Astrocyte (in vitro differentiated cells and primary cell): Measurements from ENCODE around the gene CDCA4. TPM values are rescaled to one million over a fixed set of nuclear protein-coding genes. Genes with fewer than 3 reads are reported as not detected.

ENCODE experiments used
- DNase-seq: peaks from one replicate; pipeline ENCODE4 v3.0.0-alpha.2; 2010; ENCODE audit warnings: low read depth
- FAIRE-seq: peaks from 2 replicates; lab custom pipeline; 2011; peaks lifted over from hg19 to GRCh38; lab: Jason Lieb, UNC
- H2AFZ ChIP-seq: 2 replicates; pipeline ENCODE4 v1.6.0; 2012; ENCODE audit warnings: low read depth, low read length, inconsistent platforms
- H3K27ac ChIP-seq: 2 replicates; pipeline ENCODE4 v1.5.1; 2011; ENCODE audit warnings: low read depth, low read length, inconsistent platforms
- H3K27me3 ChIP-seq: 2 replicates; pipeline ENCODE4 v1.6.0; 2011; ENCODE audit warnings: low read length, inconsistent platforms; ENCODE audit not compliant: insufficient read depth
- H3K36me3 ChIP-seq: 2 replicates; pipeline ENCODE4 v1.5.1; 2011; ENCODE audit warnings: low read length, inconsistent platforms; ENCODE audit not compliant: insufficient read depth
- H3K4me1 ChIP-seq: 2 replicates; pipeline ENCODE4 v1.5.1; 2011; ENCODE audit warnings: low read length, inconsistent platforms; ENCODE audit not compliant: insufficient read depth
- H3K4me2 ChIP-seq: 2 replicates; pipeline ENCODE4 v1.6.0; 2012; ENCODE audit warnings: low read length, inconsistent platforms
- H3K4me3 ChIP-seq: 2 replicates; pipeline ENCODE4 v1.5.1; 2011; ENCODE audit warnings: low read depth, mild to moderate bottlenecking, low read length, inconsistent platforms; ENCODE audit not compliant: insufficient read depth
- H3K79me2 ChIP-seq: 2 replicates; pipeline ENCODE4 v1.6.0; 2012; ENCODE audit warnings: mild to moderate bottlenecking, low read length, inconsistent platforms; ENCODE audit not compliant: insufficient read depth
- H3K9ac ChIP-seq: 2 replicates; pipeline ENCODE4 v1.6.0; 2012; ENCODE audit warnings: mild to moderate bottlenecking, low read length, inconsistent platforms
- H3K9me3 ChIP-seq: 2 replicates; pipeline ENCODE4 v1.5.1; 2012; ENCODE audit warnings: low read depth, mild to moderate bottlenecking, low read length, inconsistent platforms; ENCODE audit not compliant: insufficient read depth
- H4K20me1 ChIP-seq: 2 replicates; pipeline ENCODE4 v1.6.0; 2012; ENCODE audit warnings: low read length, inconsistent platforms; ENCODE audit not compliant: insufficient read depth
- H3K27ac Mint-ChIP-seq: one replicate; pipeline ENCODE4 v1.8.0; 2021; ENCODE audit warnings: mild to moderate bottlenecking, mixed read lengths; ENCODE audit not compliant: unreplicated experiment
- H3K27me3 Mint-ChIP-seq: one replicate; pipeline ENCODE4 v1.8.0; 2021; ENCODE audit warnings: low read depth, mixed read lengths; ENCODE audit not compliant: unreplicated experiment
- H3K36me3 Mint-ChIP-seq: one replicate; pipeline ENCODE4 v1.8.0; 2021; ENCODE audit warnings: low read depth, mixed read lengths; ENCODE audit not compliant: unreplicated experiment
- H3K4me1 Mint-ChIP-seq: one replicate; pipeline ENCODE4 v1.8.0; 2021; ENCODE audit warnings: low read depth, mixed read lengths; ENCODE audit not compliant: unreplicated experiment
- H3K4me3 Mint-ChIP-seq: one replicate; pipeline ENCODE4 v1.8.0; 2021; ENCODE audit warnings: mild to moderate bottlenecking, moderate library complexity, mixed read lengths; ENCODE audit not compliant: unreplicated experiment
- H3K9me3 Mint-ChIP-seq: one replicate; pipeline ENCODE4 v1.8.0; 2021; ENCODE audit warnings: mild to moderate bottlenecking, mixed read lengths; ENCODE audit not compliant: unreplicated experiment
- CTCF ChIP-seq: IDR thresholded peaks from 2 replicates; pipeline ENCODE4 v1.5.1; 2011; ENCODE audit warnings: low read depth, mild to moderate bottlenecking, inconsistent platforms, low read length, moderate library complexity; ENCODE audit not compliant: insufficient read depth
- EZH2 ChIP-seq: IDR thresholded peaks from 2 replicates; pipeline ENCODE4 v1.6.1; 2012; ENCODE audit warnings: mild to moderate bottlenecking, low read length, inconsistent platforms; ENCODE audit not compliant: insufficient read depth
- total RNA-seq: library from RNA; stranded (reverse); gene quantifications from 2 replicates; pipeline ENCODE4 v1.2.1, GENCODE V29; 2021

CDCA4 gene
- total RNA-seq, 1 donor from 2014 or later: 11.3 TPM

DNA sequence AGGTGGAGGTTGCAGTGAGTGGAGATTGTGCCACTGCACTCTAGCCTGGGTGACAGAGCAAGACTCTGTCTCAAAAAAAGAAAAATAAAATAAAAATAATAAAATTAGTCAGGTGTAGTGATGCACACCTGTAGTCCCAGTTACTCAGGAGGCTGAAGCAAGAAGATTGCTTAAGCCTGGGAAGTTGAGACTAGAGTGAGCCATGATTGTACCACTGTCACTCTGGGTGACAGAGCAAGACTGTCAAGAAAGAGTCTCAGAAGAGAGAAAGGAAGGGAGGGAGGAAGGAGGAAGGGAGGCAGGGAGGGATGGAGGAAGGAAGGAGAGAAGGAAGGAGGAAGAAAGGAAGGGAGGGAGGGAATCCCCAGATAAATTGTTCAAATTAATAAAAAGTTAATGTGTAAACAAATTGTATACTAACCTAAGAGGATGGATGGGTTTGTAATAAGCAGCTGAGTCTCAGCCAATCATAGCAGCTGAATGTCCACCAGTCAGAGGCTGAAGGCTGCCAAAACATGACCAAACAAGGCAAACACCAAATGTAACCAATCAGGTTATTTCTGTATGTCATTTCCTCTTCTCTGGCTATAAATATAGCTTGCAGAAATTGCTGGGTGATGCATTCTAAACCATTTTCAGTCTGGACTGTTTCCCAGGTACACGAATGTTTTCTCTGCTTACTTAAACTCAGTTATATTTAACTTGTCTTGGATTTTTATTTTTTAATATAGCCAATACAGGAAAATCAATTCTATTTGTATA, 6.1 kb upstream of the CDCA4 start:
- Mint-ChIP-seq H3K36me3 (no peaks in the 10 kb centered on the region), H3K4me3 (no peak overlapping the region), H3K4me1 (peaks cover 25% of the 10 kb centered on the region), H3K27ac (no peak overlapping the region), H3K9me3 (peaks cover 1% of the 10 kb centered on the region), H3K27me3 (no peaks in the 10 kb centered on the region)
- Histone ChIP-seq H2AFZ (no peak overlapping the region), H3K27ac (peak overlapping the region; percentile 92), H3K9ac (no peak overlapping the region), H3K27me3 (no peaks in the 10 kb centered on the region), H3K79me2 (peaks cover 5% of the 10 kb centered on the region), H3K4me3 (no peak overlapping the region), H3K4me2 (no peak overlapping the region), H4K20me1 (no peaks in the 10 kb centered on the region), H3K36me3 (no peaks in the 10 kb centered on the region), H3K9me3 (no peaks in the 10 kb centered on the region), H3K4me1 (peaks cover 54% of the 10 kb centered on the region)
- peak; percentile 61 for DNase-seq
- peak; percentile 37 for FAIRE-seq
- TF ChIP-seq CTCF: no peak
- no peak for TF ChIP-seq EZH2

- Histone ChIP-seq H3K9me3 (no peaks in the 10 kb centered on the region), H3K4me2 (peak overlapping the region; percentile 37), H3K27ac (peak overlapping the region; percentile 92)
These were observed 5.3 kb upstream of the CDCA4 start for GRCh38 chr14:105026033-105026785.

More at GRCh38 chr14:105026033-105026785, 5.3 kb upstream of the CDCA4 start:
- peaks cover 29% of the 10 kb centered on the region for H3K4me1 Mint-ChIP-seq
- Histone ChIP-seq H3K27me3 (no peaks in the 10 kb centered on the region), H3K4me1 (peaks cover 61% of the 10 kb centered on the region), H3K79me2 (peaks cover 11% of the 10 kb centered on the region), H3K9ac (peak overlapping the region; percentile 51), H3K4me3 (no peak overlapping the region), H3K36me3 (no peaks in the 10 kb centered on the region), H4K20me1 (no peaks in the 10 kb centered on the region), H2AFZ (no peak overlapping the region)
- no peak overlapping the region for H3K4me3 Mint-ChIP-seq
- no peaks in the 10 kb centered on the region for H3K27me3 Mint-ChIP-seq
- no peak for TF ChIP-seq EZH2
- no peak for TF ChIP-seq CTCF
- no peak for FAIRE-seq
- no peaks in the 10 kb centered on the region for H3K36me3 Mint-ChIP-seq
- peaks cover 1% of the 10 kb centered on the region for H3K9me3 Mint-ChIP-seq
- H3K27ac Mint-ChIP-seq: peak overlapping the region; percentile 48
- peak; percentile 86 for DNase-seq
